Mesothelial cell of epicardium (in vitro differentiated cells): ENCODE results near the gene NR2F2. TPM values are rescaled to one million over a fixed set of nuclear protein-coding genes. Genes with fewer than 3 reads are reported as not detected.

Source experiments
- DNase-seq, 2 experiments: peaks; one replicate each; pipeline ENCODE4 v3.0.0; 2021; ENCODE audit warnings: low spot score in 2 of 2; ENCODE audit not compliant: unreplicated experiment in 2 of 2
- H3K27ac Mint-ChIP-seq: 2 replicates; pipeline ENCODE4 v1.8.0; 2021; ENCODE audit warnings: mixed read lengths
- H3K27me3 Mint-ChIP-seq: 2 replicates; pipeline ENCODE4 v1.8.0; 2021; ENCODE audit warnings: low read depth, mixed read lengths
- H3K36me3 Mint-ChIP-seq: 2 replicates; pipeline ENCODE4 v1.8.0; 2021; ENCODE audit warnings: mixed read lengths
- H3K4me1 Mint-ChIP-seq: 2 replicates; pipeline ENCODE4 v1.8.0; 2021; ENCODE audit warnings: mixed read lengths
- H3K4me3 Mint-ChIP-seq: 2 replicates; pipeline ENCODE4 v1.8.0; 2021; ENCODE audit warnings: mild to moderate bottlenecking, moderate library complexity, mixed read lengths
- H3K9me3 Mint-ChIP-seq: 2 replicates; pipeline ENCODE4 v1.8.0; 2021; ENCODE audit warnings: mixed read lengths
- total RNA-seq: library from RNA; stranded (reverse); gene quantifications from 3 replicates; pipeline ENCODE4 v1.2.1, GENCODE V29; 2021
- TF ChIP-seq, protein P1 (sequence below): fragments of 200-600 bp; sonication (generic); IDR thresholded peaks from one replicate; pipeline ENCODE4 v1.5.0; 2021; ENCODE audit warnings: antibody characterized with exemption; ENCODE audit not compliant: unreplicated experiment

The NR2F2 gene
- total RNA-seq, 1 donor from 2014 or later, result 128 TPM

DNA sequence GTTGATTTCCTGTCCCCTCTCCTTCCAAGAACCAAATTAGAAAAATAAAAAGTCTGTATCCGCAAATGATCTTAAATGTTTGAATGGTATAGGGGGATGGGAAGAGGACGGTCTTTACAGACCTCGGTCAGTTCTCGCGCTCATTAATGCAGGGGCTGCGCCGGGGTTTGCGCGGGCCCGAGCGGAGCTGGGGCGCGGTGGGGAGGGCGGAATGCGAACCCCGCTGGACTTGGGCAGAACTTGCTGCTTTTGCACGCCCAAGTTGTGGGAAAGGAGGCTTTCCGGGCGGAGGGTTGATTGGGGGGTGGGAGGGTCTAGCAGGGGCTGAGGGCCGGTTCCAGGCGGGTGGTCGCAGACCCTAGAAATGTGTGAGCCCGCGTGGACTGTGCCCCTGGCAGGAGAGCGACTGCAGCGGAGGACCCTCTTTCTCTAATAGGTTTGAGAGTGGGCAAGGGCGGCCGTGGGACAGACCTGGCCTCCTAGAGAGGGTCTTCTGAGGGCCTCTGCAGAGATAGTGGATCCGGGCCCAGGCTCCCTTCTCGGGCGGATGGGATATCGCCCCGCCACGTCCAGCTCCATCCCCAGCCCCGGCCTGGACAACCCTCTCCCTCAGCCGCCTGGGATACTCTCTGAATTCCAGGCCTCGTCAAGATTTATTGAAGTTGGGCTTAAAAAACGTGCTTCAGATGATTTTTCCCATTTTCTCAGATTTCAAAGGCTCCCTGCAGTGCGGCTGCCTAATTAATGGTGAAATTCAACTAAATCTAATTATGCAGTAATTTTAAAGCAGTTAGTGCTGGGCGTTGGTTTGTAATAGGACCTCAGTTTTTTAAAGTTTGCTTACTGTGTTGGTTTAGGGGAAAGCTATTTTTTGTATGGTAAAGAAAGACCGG is 11.3 kb downstream of the NR2F2 start:
- Mint-ChIP-seq H3K27ac (peak overlapping the region; percentile 95), H3K4me3 (peak overlapping the region; percentile 89), H3K9me3 (no peaks in the 10 kb centered on the region), H3K36me3 (peaks cover 18% of the 10 kb centered on the region), H3K27me3 (no peaks in the 10 kb centered on the region), H3K4me1 (peaks cover 93% of the 10 kb centered on the region)
- DNase-seq, result no peak
- TF ChIP-seq, protein P1, sequence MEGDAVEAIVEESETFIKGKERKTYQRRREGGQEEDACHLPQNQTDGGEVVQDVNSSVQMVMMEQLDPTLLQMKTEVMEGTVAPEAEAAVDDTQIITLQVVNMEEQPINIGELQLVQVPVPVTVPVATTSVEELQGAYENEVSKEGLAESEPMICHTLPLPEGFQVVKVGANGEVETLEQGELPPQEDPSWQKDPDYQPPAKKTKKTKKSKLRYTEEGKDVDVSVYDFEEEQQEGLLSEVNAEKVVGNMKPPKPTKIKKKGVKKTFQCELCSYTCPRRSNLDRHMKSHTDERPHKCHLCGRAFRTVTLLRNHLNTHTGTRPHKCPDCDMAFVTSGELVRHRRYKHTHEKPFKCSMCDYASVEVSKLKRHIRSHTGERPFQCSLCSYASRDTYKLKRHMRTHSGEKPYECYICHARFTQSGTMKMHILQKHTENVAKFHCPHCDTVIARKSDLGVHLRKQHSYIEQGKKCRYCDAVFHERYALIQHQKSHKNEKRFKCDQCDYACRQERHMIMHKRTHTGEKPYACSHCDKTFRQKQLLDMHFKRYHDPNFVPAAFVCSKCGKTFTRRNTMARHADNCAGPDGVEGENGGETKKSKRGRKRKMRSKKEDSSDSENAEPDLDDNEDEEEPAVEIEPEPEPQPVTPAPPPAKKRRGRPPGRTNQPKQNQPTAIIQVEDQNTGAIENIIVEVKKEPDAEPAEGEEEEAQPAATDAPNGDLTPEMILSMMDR, result no peak

DNA sequence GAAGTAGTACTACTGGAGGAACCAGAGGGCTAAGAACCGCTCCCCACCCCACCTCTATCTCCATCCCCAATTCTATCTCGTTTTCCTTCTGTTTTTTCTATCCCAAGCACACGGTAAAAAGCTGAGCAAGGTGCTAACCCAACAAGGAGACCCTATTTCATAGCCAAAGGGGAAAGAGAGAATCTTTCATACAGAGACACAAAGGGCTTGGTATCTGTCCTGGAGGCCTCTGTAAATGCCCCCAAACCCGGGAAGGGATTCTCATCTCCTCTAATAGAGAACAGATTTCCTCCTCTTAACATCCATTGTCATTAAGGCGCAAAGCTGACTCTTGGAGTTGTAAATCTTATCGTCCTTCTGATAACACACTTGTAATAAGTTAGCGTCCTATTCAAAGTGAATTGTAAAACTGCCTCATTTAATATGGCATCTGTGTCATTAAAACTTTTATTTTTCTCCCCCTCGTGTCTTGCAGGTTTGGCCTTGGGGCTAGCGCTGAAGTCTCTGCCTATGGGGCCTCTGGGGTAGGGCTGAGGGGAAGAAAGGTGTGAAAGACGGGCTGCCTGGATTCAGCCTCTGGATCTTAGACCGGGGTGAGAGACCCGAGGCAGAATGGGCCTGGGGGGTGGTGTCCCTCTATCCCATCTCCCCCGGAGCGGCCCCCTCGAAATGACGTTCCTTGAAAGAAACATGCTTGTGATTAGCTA is 12.1 kb downstream of the NR2F2 start:
- H3K9me3 Mint-ChIP-seq, result no peaks in the 10 kb centered on the region
- peak overlapping the region; percentile 89 for H3K4me3 Mint-ChIP-seq
- peaks cover 93% of the 10 kb centered on the region for H3K4me1 Mint-ChIP-seq
- H3K36me3 Mint-ChIP-seq, result peaks cover 13% of the 10 kb centered on the region
- peak in 1 of 2 experiments; percentile 15 for DNase-seq
- H3K27me3 Mint-ChIP-seq, result no peaks in the 10 kb centered on the region
- TF ChIP-seq, protein P1, result no peak
- peak overlapping the region; percentile 95 for H3K27ac Mint-ChIP-seq

DNA sequence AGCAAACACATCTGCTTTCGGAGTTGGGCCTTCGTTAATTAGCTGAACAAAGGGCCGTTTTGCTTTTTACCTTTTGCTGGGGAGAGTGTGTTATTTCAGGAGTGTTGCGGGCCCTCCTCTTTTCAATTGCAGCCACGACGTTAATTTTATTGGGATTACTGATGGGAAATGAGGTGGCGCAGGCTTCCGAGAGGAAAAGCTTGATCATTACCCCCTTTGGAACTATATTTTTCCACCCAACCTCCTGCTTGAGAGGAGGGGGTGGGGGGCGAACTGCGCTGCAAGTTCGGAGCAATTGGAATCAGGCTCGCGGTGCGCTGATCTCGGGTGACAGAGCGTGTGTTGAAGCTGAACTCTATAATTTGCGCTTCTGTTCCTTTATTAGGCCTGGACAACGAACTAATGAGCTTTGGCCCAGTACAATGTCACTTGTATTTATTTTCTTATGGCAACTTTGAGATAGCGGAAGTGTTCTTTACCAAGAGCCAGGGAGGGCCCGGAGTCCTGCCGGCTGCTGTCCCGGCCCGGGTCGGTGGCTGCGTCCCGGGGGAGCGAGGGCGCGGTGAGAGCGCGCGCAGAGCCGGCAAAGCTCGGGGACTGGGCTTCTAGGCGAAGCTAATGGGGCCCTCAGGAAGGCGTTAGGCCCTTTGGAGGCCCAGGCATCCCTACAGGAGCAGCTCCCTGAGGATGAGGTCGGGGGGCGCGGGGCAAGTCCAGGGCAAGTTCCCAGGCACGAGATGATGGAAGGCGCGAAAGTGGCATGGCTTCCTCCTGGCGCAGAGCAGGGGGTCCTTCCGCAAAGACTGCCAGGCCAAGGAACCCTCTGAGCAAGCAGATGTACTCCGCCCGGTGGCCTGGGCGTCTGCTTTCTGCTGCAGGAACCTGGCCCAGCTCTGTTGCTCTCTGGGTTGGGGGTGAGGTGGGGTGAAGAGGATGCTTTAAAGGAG is 12.9 kb downstream of the NR2F2 start:
- Mint-ChIP-seq H3K9me3 (no peaks in the 10 kb centered on the region), H3K36me3 (peaks cover 11% of the 10 kb centered on the region), H3K4me3 (peak overlapping the region; percentile 89), H3K4me1 (peaks cover 95% of the 10 kb centered on the region), H3K27me3 (no peaks in the 10 kb centered on the region), H3K27ac (peak overlapping the region; percentile 95)
- DNase-seq, result peak in 1 of 2 experiments; percentile 16
- TF ChIP-seq, protein P1, result no peak

DNA sequence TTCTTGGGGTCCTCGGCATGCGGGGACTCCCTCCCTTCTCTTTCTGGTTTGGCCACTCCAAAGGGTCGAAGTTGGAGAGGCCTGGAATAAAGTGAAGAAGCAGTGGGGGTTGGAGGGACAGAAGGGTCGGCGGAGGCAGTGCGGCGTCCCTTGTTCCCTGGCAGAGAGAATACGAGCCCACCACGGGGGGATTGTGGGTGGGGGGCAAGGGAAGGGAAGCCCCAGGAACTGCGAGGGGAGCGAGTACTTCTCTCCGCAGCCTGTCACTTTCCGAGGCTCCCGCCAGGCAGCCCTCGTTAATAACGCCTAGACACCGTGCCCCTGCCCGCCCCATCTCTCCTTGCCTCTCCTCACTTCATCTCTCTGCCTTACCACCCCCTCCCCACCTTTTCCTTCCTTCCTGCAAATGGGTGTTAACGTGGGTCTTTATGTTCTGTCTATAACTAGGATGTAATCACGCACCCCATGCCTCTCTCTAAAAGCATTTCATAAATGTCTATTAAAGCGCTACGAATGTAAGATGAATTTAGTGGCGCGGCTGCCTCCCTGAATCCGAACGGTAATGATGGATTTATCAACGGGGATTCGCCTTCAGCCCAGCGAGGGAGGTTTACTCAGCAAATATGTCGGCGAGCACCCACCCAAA is 13.7 kb downstream of the NR2F2 start:
- no peaks in the 10 kb centered on the region for H3K27me3 Mint-ChIP-seq
- peak in 1 of 2 experiments; percentile 8 for DNase-seq
- H3K4me1 Mint-ChIP-seq, result peaks cover 96% of the 10 kb centered on the region
- peak overlapping the region; percentile 76 for H3K27ac Mint-ChIP-seq
- peak overlapping the region; percentile 33 for H3K4me3 Mint-ChIP-seq
- H3K36me3 Mint-ChIP-seq, result peaks cover 11% of the 10 kb centered on the region
- TF ChIP-seq, protein P1, result no peak
- no peaks in the 10 kb centered on the region for H3K9me3 Mint-ChIP-seq
